ELR (cell line): ENCODE measurements around the gene CASR.

ENCODE experiments used
- DNase-seq: peaks from one replicate; pipeline ENCODE4 v3.0.0-alpha.2; 2015; ENCODE audit warnings: low read depth

The CASR gene

GRCh38 chr3:122305818-122306621 is 122.6 kb downstream of the CASR start:
- peak; percentile 22 for DNase-seq

DNA sequence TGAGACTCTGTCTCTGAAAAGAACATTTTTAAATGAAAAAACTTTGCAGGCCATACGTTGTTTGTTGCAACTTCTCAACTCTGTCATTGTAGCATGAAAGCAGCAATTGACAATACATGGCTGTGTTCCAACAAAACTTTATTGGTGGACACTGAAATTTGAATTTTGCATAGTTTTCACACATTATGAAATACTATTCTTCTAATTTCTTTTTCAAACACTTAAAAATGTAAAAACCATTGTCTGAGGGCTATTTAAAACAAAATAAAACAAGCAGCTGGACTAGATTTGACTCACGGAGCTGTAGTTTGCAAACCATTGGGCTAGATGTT is 123.1 kb downstream of the CASR start:
- DNase-seq = no peak

GRCh38 chr3:122307094-122307687 is 123.7 kb downstream of the CASR start:
- no peak for DNase-seq

- no peak for DNase-seq
These were observed 124.5 kb downstream of the CASR start for GRCh38 chr3:122307976-122308375.

DNA sequence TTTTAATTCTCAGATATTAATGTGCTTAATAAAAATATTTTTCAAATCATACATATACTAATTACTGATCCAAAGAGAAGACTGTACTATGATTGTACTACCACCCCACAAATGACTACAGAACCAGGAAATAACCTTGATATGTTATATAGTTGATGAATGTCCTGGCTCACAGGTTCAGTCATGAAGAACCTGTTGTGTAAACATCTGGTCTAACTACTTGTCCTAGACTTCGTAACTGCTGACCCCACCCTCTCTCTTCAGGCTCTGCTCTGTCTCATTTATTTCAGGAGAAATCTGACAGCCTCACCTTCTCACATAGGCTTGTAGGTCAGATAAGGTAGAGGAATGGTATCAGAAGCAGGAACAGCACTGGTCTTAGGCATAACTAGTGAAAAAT is 126.9 kb downstream of the CASR start:
- DNase-seq = no peak

DNA sequence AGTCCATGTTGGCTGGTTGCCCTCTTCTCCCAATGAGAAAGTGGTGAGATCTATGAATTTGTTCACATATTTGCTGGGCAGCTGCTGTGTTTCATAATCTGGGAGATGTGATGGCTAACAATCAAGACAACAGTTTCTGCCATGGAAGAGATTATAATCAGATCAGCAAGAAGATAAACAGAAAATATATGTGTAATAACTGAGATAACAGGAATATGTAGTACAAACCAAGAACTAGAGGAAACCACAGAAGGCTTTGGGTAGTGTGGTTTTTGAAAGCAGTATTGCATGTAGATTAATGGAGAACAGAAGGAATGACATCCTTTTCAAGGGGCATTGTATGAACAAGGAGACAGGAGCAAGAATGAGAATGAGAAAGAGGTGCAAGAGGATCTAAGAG is 129.4 kb downstream of the CASR start:
- no peak for DNase-seq

DNA sequence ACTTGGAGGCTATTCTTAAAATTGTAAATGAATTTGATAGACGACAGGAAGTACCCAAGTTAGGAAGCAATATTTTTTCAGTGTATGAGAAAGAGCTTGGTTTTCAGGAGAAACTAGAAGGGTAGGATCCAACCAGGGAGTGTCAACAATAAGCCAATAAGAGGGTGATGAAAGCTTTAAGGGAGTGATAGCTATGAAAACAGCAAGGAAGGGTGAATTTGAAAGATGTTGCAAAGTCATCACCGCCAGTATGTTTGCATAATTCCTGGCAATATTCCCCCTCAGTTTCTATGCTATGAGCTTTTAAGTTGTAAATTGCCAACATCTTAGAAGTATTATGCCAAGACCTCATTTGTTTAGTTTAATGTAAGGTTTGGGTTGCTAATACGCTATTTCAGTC is 129.8 kb downstream of the CASR start:
- no peak for DNase-seq

DNA sequence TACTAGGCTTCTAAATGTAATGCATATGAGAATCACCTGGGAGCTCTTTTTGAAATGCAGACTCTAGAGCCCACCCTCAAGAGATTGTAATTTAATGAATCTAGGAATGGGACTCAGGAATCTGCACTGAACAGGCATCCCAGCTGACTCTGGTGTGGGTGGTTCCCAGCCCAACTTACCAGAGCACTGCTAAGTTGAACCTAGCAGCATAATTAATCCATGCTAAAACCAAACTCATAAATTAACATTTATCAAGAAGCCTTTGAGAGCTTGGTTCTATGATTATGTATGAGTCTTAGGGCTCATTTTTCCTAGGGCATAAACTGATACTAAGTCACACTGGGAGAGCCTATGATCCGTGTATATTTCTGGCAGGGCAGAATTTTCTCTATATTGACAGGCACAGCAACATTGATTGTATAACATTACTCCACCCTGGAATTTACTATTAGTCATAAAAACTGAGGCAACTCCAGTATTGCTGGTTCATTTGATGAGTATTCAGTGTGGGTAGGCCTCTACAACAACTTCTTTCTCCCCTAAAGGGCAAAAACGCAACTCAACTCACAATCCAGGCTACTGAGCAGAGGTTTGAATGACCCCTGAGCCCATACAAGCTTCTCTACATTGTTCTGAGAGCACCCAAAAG is 130.9 kb downstream of the CASR start:
- DNase-seq = peak; percentile 55

DNA sequence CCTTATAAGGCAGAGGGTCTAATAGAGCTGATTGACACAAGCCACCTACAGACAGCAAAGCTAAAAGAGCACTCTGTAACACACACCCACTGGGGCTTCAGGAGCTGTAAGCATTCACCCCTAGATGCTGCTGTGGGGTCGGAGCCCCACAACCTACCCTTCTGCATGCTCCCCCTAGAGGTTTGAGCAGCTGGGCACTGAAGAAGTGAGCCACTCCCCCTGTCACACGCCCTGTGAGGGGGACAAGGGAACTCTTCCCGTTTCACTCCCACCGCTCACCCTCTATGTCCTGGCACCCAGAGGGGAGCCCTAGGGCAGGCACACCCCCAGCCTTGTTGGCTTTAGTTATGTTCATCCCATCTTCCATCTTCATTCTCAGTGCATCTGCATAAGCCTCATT is 132.2 kb downstream of the CASR start:
- DNase-seq = no peak

- DNase-seq = no peak
These were observed 132.9 kb downstream of the CASR start for GRCh38 chr3:122316368-122316767.

DNA sequence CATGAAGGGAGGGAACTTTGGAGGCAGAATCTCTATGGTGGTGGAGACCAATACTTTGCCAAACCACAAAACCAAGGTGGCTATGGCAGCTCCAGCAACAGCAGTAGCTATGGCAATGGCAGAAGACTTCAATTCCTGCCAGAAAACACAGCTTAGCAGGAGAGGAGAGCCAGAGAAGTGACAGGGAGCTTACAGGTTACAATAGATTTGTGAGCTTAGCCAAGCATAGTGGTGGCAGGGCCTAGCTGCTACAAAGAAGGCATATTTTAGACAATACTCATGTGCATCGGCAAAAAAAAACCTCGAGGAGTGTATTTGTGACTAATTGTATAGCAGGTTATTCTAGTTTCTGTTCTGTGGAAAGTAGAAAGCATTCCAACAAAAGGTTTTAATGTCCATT is 135.2 kb downstream of the CASR start:
- DNase-seq = no peak

DNA sequence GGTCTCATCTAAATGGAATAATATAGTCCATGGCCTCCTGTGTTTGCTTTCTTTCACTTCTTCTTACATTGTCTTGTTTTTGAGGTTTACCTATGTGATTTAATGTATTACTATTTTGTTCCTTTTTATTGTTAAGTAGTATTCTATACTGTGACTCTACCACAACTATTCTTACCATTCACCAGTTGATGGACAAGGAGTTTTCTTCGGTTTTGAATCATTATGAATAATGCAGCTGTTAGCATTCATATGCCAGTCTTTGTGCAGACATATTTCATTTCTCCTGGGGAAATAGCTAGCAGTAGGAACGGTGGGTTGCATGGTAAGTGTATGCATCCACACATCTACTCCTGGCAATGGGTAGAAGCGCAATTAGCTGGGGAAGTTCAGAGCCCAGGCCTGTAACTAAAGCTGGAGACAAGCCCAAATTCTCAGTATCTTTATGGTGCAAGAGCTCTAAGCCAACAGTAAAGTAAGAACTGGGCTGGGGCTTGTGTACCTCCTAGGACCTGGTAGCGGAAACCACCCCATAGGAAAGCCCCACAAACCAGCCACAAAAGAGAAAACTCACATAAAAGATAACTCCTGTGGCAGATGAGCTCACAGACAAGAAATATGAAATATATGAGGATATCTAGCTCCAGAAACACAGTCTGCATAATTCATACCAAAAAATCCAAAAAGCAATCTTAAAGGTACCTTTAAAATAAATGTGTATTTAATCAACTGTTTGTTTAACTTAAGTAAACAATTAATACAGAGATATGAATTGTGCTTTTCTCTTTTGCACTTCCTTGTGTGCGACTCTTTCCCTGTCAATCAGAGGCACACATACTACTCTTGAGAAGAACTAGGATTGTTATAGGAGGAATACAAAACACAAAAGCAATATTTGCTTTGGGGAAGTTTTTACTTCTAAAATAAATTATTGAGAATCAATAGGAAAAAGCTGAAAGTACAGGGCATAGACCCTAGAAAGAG is 138.9 kb downstream of the CASR start:
- DNase-seq = no peak

DNA sequence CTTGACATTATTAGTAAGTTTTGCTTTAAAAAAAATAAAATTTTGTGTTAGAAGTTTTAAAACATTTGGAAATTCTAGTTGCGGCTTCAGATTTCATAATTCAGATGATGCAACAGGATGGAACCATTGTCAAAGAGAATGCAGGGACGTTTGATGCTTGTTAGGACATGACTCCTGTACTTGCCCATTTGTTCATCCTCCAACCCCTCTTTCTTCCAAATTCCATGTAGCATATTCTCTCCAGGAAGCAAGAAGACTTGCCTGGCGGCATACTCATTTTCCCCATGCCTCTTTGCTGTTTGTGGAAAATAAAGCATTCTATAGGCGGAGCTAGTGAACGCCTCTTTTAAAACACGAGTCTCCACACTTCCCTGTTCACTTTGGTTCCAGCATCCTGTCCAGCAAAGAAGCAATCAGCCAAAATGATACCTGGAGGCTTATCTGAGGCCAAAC is 141.4 kb downstream of the CASR start, which contains the start of gene CSTA:
Gene CSTA, plus strand, starts transcription at position 378 of the 453 bp plus-strand sequence. Its CDS starts 45 bp downstream, at position 423.
- no peak for DNase-seq

DNA sequence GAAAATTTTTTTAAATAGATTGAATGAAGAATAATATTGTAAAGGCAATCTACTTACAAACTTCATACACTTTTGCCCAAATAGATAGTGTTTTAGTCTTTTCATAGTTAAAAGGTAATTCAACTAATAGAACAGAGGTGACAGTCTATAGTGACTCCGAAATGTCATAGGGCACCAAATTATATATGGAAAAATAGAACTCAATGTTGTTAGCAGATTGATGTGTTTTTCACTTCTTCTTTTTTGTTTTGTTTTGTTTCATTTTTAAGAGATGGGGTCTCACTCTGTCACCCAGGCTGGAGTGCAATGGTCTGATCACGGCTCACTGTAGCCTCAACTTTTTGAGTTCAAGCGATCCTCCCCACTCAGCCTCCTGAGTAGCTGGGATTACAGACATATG is 142.3 kb downstream of the CASR start:
- DNase-seq = no peak

DNA sequence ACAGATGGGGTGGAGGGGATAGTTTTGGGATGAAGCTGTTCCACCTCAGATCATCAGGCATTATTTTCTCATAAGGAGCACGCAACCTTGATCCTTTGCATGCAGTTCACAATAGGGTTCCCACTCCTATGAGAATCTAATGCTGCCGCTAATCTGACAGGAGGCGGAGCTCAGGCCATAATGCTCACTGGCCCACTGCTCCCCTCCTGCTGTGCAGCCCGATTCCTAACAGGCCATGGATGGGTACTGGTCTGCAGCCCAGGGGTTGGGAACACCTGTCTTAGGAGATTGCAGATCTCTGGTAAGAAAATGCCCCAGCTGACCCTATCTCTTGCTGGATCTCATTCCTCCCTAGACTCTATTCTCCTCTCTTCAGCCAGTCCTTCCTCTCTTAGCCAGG is 148.4 kb downstream of the CASR start:
- DNase-seq = no peak

DNA sequence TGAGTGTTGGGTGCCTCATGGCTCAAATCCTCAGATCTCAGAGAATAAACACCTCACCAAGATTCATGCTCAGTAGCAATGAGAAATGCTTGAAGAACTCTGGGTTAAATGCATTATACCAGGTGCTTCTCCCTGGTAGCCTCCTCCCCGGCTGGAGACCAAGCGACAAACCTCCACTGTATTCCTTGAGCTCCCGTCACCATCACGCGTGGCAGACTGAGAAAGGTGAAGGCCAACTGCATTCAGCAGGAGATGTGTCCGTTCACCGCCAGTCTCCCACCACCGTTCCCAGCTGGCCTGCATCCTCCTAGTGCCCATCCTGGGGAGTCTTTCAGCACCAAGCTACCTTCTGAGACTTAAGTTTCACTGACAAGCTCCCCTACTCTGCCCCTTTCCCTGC is 149.1 kb downstream of the CASR start:
- DNase-seq = no peak
